CD4-positive, CD25-positive, alpha-beta regulatory T cell (primary cell): ENCODE results near the gene MRAP2. TPM values are rescaled to one million over a fixed set of nuclear protein-coding genes. Genes with fewer than 3 reads are reported as not detected.

Source experiments
- ATAC-seq, 2 donors: fragments of 150-1000 bp; cut with Tn5 transposase; one replicate each; pipeline ENCODE4 v1.10.0; 2021; ENCODE audit warnings: low read depth in 2 of 2, moderate number of reproducible peaks in 2 of 2, moderate library complexity in 1 of 2
- DNase-seq, 3 donors: peaks; one replicate each; pipeline versions ENCODE4 v3.0.0 to v3.0.0-alpha.2; 2012 to 2022; ENCODE audit warnings: mixed read lengths in 1 of 3
- H3K27ac ChIP-seq: one replicate; pipeline ENCODE4 v1.7.0; 2013; ENCODE audit warnings: mild to moderate bottlenecking, low read length; ENCODE audit not compliant: insufficient read depth, poor library complexity, severe bottlenecking
- H3K27me3 ChIP-seq: one replicate; pipeline ENCODE4 v1.7.0; 2013; ENCODE audit warnings: low read length; ENCODE audit not compliant: control insufficient read depth, insufficient read depth
- H3K36me3 ChIP-seq: one replicate; pipeline ENCODE4 v1.7.0; 2013; ENCODE audit warnings: mild to moderate bottlenecking, low read length, moderate library complexity; ENCODE audit not compliant: control insufficient read depth, insufficient read depth
- H3K4me1 ChIP-seq: 2 replicates; pipeline ENCODE4 v1.7.0; 2013; ENCODE audit warnings: mild to moderate bottlenecking, low read length; ENCODE audit not compliant: insufficient read depth, control insufficient read depth, poor library complexity, severe bottlenecking
- H3K4me3 ChIP-seq: one replicate; pipeline ENCODE4 v1.7.0; 2013; ENCODE audit warnings: low read depth, mild to moderate bottlenecking, low read length, moderate library complexity
- H3K9me3 ChIP-seq, 2 experiments: 1 replicate in 1 of 2; 2 replicates in 1 of 2; pipeline ENCODE4 v1.7.0; 2013; ENCODE audit warnings: low read length in 2 of 2, mild to moderate bottlenecking in 1 of 2, moderate library complexity in 1 of 2; ENCODE audit not compliant: control insufficient read depth in 2 of 2
- H3K27ac Mint-ChIP-seq, 3 donors: one replicate each; pipeline ENCODE4 v1.8.0; 2020 to 2022; ENCODE audit warnings: mild to moderate bottlenecking in 3 of 3, mixed read lengths in 3 of 3, moderate library complexity in 2 of 3
- H3K27me3 Mint-ChIP-seq: one replicate; pipeline ENCODE4 v1.8.0; 2022; ENCODE audit warnings: mild to moderate bottlenecking, mixed read lengths
- H3K36me3 Mint-ChIP-seq: one replicate; pipeline ENCODE4 v1.8.0; 2020; ENCODE audit warnings: mixed read lengths
- H3K4me1 Mint-ChIP-seq, 4 donors: one replicate each; pipeline ENCODE4 v1.8.0; 2020 to 2022; ENCODE audit warnings: mixed read lengths in 4 of 4, mild to moderate bottlenecking in 1 of 4
- H3K4me3 Mint-ChIP-seq, 4 donors: one replicate each; pipeline ENCODE4 v1.8.0; 2020 to 2022; ENCODE audit warnings: mild to moderate bottlenecking in 4 of 4, mixed read lengths in 4 of 4, moderate library complexity in 3 of 4
- H3K9me3 Mint-ChIP-seq, 7 donors: one replicate each; pipeline ENCODE4 v1.8.0; 2020 to 2022; ENCODE audit warnings: mixed read lengths in 7 of 7, mild to moderate bottlenecking in 3 of 7, moderate library complexity in 2 of 7
- polyA plus RNA-seq, 4 donors: library from polyadenylated mRNA; unstranded; fragments of 300-500 nt; fragmentation: Illumina TruSeq; gene quantifications; one replicate each; pipeline ENCODE4 v1.2.3, GENCODE V29; 2021
- total RNA-seq: library from RNA; stranded (reverse); gene quantifications from one replicate; pipeline ENCODE4 v1.2.3, GENCODE V29; 2022

Gene MRAP2
- total and polyA plus RNA-seq, 5 donors from 2014 or later: not detected

- Mint-ChIP-seq H3K27me3 (peaks cover 14% of the 10 kb centered on the region), H3K27ac (no peak overlapping the region), H3K9me3 (peaks cover 0 to 2% (median 0%) of the 10 kb centered on the region in 7 donors), H3K4me3 (no peak overlapping the region), H3K4me1 (no peaks in the 10 kb centered on the region), H3K36me3 (no peaks in the 10 kb centered on the region)
- Histone ChIP-seq H3K9me3 (no peaks in the 10 kb centered on the region), H3K27ac (no peak overlapping the region), H3K4me1 (no peaks in the 10 kb centered on the region), H3K27me3 (no peaks in the 10 kb centered on the region), H3K36me3 (no peaks in the 10 kb centered on the region), H3K4me3 (no peak overlapping the region)
- ATAC-seq (no peak), DNase-seq (no peak)
Observed at GRCh38 chr6:84052883-84053241, 19.3 kb downstream of the MRAP2 start.

- no peaks in the 10 kb centered on the region for H3K27me3 ChIP-seq
- H3K36me3 ChIP-seq: no peaks in the 10 kb centered on the region
- H3K27ac ChIP-seq: no peak overlapping the region
- no peak overlapping the region for H3K4me3 Mint-ChIP-seq
- peaks cover 9% of the 10 kb centered on the region for H3K27me3 Mint-ChIP-seq
- H3K9me3 ChIP-seq: no peaks in the 10 kb centered on the region
- no peaks in the 10 kb centered on the region for H3K36me3 Mint-ChIP-seq
- no peaks in the 10 kb centered on the region for H3K9me3 Mint-ChIP-seq
- no peak overlapping the region for H3K4me3 ChIP-seq
- H3K27ac Mint-ChIP-seq: no peak overlapping the region
- DNase-seq: no peak
- ATAC-seq: no peak
- H3K4me1 ChIP-seq: no peaks in the 10 kb centered on the region
- H3K4me1 Mint-ChIP-seq: no peaks in the 10 kb centered on the region
Observed at GRCh38 chr6:84055647-84056046, 22.1 kb downstream of the MRAP2 start.

- peaks cover 7% of the 10 kb centered on the region for H3K27me3 Mint-ChIP-seq
Observed at GRCh38 chr6:84057908-84058307, 24.3 kb downstream of the MRAP2 start.

GRCh38 chr6:84059082-84059481 lies 25.5 kb downstream of the MRAP2 start:
- no peak overlapping the region for H3K27ac ChIP-seq
- H3K4me1 ChIP-seq: no peaks in the 10 kb centered on the region
- Mint-ChIP-seq H3K27ac (no peak overlapping the region), H3K27me3 (no peaks in the 10 kb centered on the region), H3K4me1 (no peaks in the 10 kb centered on the region), H3K36me3 (no peaks in the 10 kb centered on the region), H3K4me3 (no peak overlapping the region), H3K9me3 (peaks cover 0 to 2% (median 0%) of the 10 kb centered on the region in 7 donors)
- H3K27me3 ChIP-seq: no peaks in the 10 kb centered on the region
- DNase-seq (no peak), ATAC-seq (no peak)
- no peak overlapping the region for H3K4me3 ChIP-seq
- no peaks in the 10 kb centered on the region for H3K36me3 ChIP-seq
- H3K9me3 ChIP-seq: no peaks in the 10 kb centered on the region

More at GRCh38 chr6:84057908-84058307, 24.3 kb downstream of the MRAP2 start:
- ATAC-seq (no peak), DNase-seq (no peak)
- H3K27ac Mint-ChIP-seq: no peak overlapping the region
- Histone ChIP-seq H3K36me3 (no peaks in the 10 kb centered on the region), H3K27me3 (no peaks in the 10 kb centered on the region), H3K9me3 (no peaks in the 10 kb centered on the region), H3K4me3 (no peak overlapping the region), H3K4me1 (no peaks in the 10 kb centered on the region), H3K27ac (no peak overlapping the region)
- no peaks in the 10 kb centered on the region for H3K4me1 Mint-ChIP-seq
- no peak overlapping the region for H3K4me3 Mint-ChIP-seq
- H3K36me3 Mint-ChIP-seq: no peaks in the 10 kb centered on the region
- no peaks in the 10 kb centered on the region for H3K9me3 Mint-ChIP-seq

- no peaks in the 10 kb centered on the region for H3K27me3 Mint-ChIP-seq
- no peak overlapping the region for H3K4me3 Mint-ChIP-seq
- no peak for ATAC-seq
- Histone ChIP-seq H3K27ac (no peak overlapping the region), H3K27me3 (no peaks in the 10 kb centered on the region), H3K36me3 (no peaks in the 10 kb centered on the region), H3K9me3 (no peaks in the 10 kb centered on the region), H3K4me1 (no peaks in the 10 kb centered on the region), H3K4me3 (no peak overlapping the region)
- H3K9me3 Mint-ChIP-seq: peaks cover 0 to 2% (median 0%) of the 10 kb centered on the region in 7 donors
- no peaks in the 10 kb centered on the region for H3K36me3 Mint-ChIP-seq
- no peaks in the 10 kb centered on the region for H3K4me1 Mint-ChIP-seq
- DNase-seq: no peak
- no peak overlapping the region for H3K27ac Mint-ChIP-seq
Observed at GRCh38 chr6:84061174-84061573, 27.6 kb downstream of the MRAP2 start.

- Histone ChIP-seq H3K9me3 (no peaks in the 10 kb centered on the region), H3K4me1 (no peaks in the 10 kb centered on the region), H3K36me3 (no peaks in the 10 kb centered on the region), H3K27ac (no peak overlapping the region), H3K27me3 (no peaks in the 10 kb centered on the region), H3K4me3 (no peak overlapping the region)
- no peak for ATAC-seq
- H3K4me3 Mint-ChIP-seq: no peak overlapping the region
- no peaks in the 10 kb centered on the region for H3K4me1 Mint-ChIP-seq
- H3K36me3 Mint-ChIP-seq: no peaks in the 10 kb centered on the region
- peaks cover 0 to 2% (median 0%) of the 10 kb centered on the region in 7 donors for H3K9me3 Mint-ChIP-seq
- no peak for DNase-seq
- no peaks in the 10 kb centered on the region for H3K27me3 Mint-ChIP-seq
- no peak overlapping the region for H3K27ac Mint-ChIP-seq
Observed at GRCh38 chr6:84061613-84062398, 28.2 kb downstream of the MRAP2 start.

- DNase-seq (no peak), ATAC-seq (no peak)
- Mint-ChIP-seq H3K27ac (no peak overlapping the region), H3K27me3 (no peaks in the 10 kb centered on the region), H3K4me1 (no peaks in the 10 kb centered on the region), H3K9me3 (peaks cover 0 to 2% (median 0%) of the 10 kb centered on the region in 7 donors), H3K36me3 (no peaks in the 10 kb centered on the region), H3K4me3 (no peak overlapping the region)
- no peak overlapping the region for H3K4me3 ChIP-seq
- no peaks in the 10 kb centered on the region for H3K9me3 ChIP-seq
- no peaks in the 10 kb centered on the region for H3K27me3 ChIP-seq
- no peaks in the 10 kb centered on the region for H3K36me3 ChIP-seq
- no peak overlapping the region for H3K27ac ChIP-seq
- no peaks in the 10 kb centered on the region for H3K4me1 ChIP-seq
Observed at GRCh38 chr6:84062519-84063154, 29.1 kb downstream of the MRAP2 start.
